Measurements from ENCODE around the gene CYB5D1.

CYB5D1 gene

GRCh38 chr17:7887038-7887481 is 29.3 kb downstream of the CYB5D1 start:
- no peak for DNase-seq

GRCh38 chr17:7887482-7888183 is 29.8 kb downstream of the CYB5D1 start:
- DNase-seq: peak; percentile 73 to 84

GRCh38 chr17:7888184-7888920 is 30.5 kb downstream of the CYB5D1 start, which contains the start of gene CHD3:
Gene CHD3 (plus strand): TSS chr17:7888789. CDS start chr17:7889001, 212 bp downstream.
- DNase-seq: peak in 1 of 2 experiments; percentile 36

- peak; percentile 25 to 68 for DNase-seq
Observed at GRCh38 chr17:7889166-7889955, 31.6 kb downstream of the CYB5D1 start.

- DNase-seq: no peak
Observed at GRCh38 chr17:7893187-7893880, 35.5 kb downstream of the CYB5D1 start.

- no peak for DNase-seq
Observed at GRCh38 chr17:7894226-7894625, 36.4 kb downstream of the CYB5D1 start.

- DNase-seq: no peak
Observed at GRCh38 chr17:7894866-7895265, 37.1 kb downstream of the CYB5D1 start.

- DNase-seq: no peak
Observed at GRCh38 chr17:7897090-7897489, 39.3 kb downstream of the CYB5D1 start.

GRCh38 chr17:7897773-7898172 is 40.0 kb downstream of the CYB5D1 start:
- DNase-seq: no peak

- peak; percentile 30 to 31 for DNase-seq
Observed at GRCh38 chr17:7903154-7904103, 45.6 kb downstream of the CYB5D1 start.

GRCh38 chr17:7909089-7909488 is 51.3 kb downstream of the CYB5D1 start:
- DNase-seq: no peak

- no peak for DNase-seq
Observed at GRCh38 chr17:7910281-7910680, 52.5 kb downstream of the CYB5D1 start.

GRCh38 chr17:7910711-7911110 is 52.9 kb downstream of the CYB5D1 start:
- no peak for DNase-seq

GRCh38 chr17:7911116-7911515 is 53.3 kb downstream of the CYB5D1 start:
- DNase-seq: no peak
